Measurements from ENCODE around the gene DUSP16.

Gene DUSP16

GRCh38 chr12:12488823-12489550, 73.7 kb downstream of the DUSP16 start:
- no peaks in the 10 kb centered on the region for H3K27me3 ChIP-seq (ENCODE audit: insufficient read depth, low read depth, severe bottlenecking)
- H3K4me3 ChIP-seq (ENCODE audit: low read depth, low read length): no peak overlapping the region
- DNase-seq: no peak
- no peak for TF ChIP-seq CTCF (IDR thresholded peaks at IDR 0.05; ENCODE audit: low read depth, low read length)
- no peaks in the 10 kb centered on the region for H3K9me3 ChIP-seq (ENCODE audit: severe bottlenecking)
- H3K36me3 ChIP-seq: peaks cover 9% of the 10 kb centered on the region
- no peak overlapping the region for H3K27ac ChIP-seq

DNA sequence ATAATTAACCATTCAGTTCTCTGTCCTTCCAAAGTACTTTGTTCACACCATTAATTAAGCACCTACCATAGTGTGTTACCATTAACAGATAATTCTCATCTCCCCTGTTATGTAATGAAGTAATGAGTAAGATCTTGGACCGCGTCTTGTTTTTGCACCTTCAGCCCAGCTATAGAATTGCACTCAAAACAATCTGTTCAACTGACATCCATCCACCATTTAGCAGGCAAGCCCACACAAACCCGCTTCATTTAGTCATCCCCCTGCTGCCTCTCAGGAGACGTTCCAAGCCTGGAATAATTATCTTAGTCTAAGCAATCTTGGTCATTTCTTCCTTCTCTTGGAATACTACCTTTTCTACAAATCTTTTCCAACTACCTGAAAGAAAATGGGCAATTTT, 74.4 kb downstream of the DUSP16 start:
- no peak overlapping the region for H3K27ac ChIP-seq

DNA sequence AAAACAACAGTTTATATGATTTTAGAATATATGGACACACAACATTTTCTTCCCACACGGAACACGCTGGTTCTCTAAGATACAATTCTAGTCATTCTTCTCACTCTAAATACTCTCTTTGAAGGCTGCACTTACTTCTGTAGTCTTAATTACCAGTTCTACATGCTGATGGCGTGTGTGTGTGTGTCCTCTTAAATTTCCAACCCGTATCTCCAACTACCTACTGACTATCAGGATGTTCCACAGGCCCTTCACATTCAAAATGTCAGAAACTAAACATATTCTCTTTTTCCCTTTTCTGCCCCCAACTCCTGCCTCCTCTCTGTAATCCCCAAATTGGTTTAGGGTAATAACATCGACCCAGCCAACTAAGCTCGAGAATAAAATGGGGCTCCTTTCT, 75.2 kb downstream of the DUSP16 start:
- no peaks in the 10 kb centered on the region for H3K27me3 ChIP-seq (ENCODE audit: insufficient read depth, low read depth, severe bottlenecking)
- no peak for DNase-seq
- peaks cover 9% of the 10 kb centered on the region for H3K36me3 ChIP-seq
- TF ChIP-seq CTCF (IDR thresholded peaks at IDR 0.05; ENCODE audit: low read depth, low read length): no peak
- H3K4me3 ChIP-seq (ENCODE audit: low read depth, low read length): no peak overlapping the region
- no peaks in the 10 kb centered on the region for H3K9me3 ChIP-seq (ENCODE audit: severe bottlenecking)
- no peak overlapping the region for H3K27ac ChIP-seq

More for the DNA sequence above, 74.4 kb downstream of the DUSP16 start:
- TF ChIP-seq CTCF (IDR thresholded peaks at IDR 0.05; ENCODE audit: low read depth, low read length): no peak
- DNase-seq: no peak
- no peaks in the 10 kb centered on the region for H3K9me3 ChIP-seq (ENCODE audit: severe bottlenecking)
- peaks cover 9% of the 10 kb centered on the region for H3K36me3 ChIP-seq
- H3K27me3 ChIP-seq (ENCODE audit: insufficient read depth, low read depth, severe bottlenecking): no peaks in the 10 kb centered on the region
- no peak overlapping the region for H3K4me3 ChIP-seq (ENCODE audit: low read depth, low read length)

DNA sequence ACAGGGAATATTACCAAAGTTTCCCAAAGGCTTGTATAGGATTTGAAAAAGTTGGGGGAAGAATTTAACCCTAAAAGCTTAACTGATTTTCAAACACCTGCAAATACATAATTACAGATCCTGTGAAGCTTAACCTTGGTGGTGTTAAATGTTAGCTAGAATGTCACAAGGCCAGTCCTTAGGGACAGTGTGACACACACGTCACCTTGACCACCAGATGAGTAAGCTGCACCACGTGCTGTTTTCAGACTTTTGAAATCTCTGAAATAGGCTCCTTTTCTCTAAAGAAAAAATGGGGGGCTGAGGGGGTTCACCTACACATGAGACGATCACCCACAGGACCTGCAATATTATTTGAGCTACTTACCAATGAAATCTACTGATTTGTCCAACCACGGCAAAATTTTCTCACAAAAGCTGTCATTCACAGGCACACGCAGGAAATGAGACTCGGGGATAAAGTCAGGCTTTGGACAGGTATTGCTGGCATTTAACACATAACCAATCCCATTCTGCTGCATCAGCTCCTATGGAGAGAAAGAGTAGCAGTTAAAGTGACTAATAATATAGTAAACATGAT, 75.9 kb downstream of the DUSP16 start:
- H3K4me3 ChIP-seq (ENCODE audit: low read depth, low read length): no peak overlapping the region
- H3K27ac ChIP-seq: no peak overlapping the region
- peaks cover 16% of the 10 kb centered on the region for H3K36me3 ChIP-seq
- DNase-seq: no peak
- no peaks in the 10 kb centered on the region for H3K27me3 ChIP-seq (ENCODE audit: insufficient read depth, low read depth, severe bottlenecking)
- no peaks in the 10 kb centered on the region for H3K9me3 ChIP-seq (ENCODE audit: severe bottlenecking)
- no peak for TF ChIP-seq CTCF (IDR thresholded peaks at IDR 0.05; ENCODE audit: low read depth, low read length)

GRCh38 chr12:12483438-12483837, 79.2 kb downstream of the DUSP16 start:
- H3K27ac ChIP-seq: no peak overlapping the region

More at GRCh38 chr12:12483438-12483837, 79.2 kb downstream of the DUSP16 start:
- Histone ChIP-seq H3K4me3 (ENCODE audit: low read depth, low read length) (no peak overlapping the region), H3K9me3 (ENCODE audit: severe bottlenecking) (no peaks in the 10 kb centered on the region), H3K36me3 (peaks cover 17% of the 10 kb centered on the region), H3K27me3 (ENCODE audit: insufficient read depth, low read depth, severe bottlenecking) (no peaks in the 10 kb centered on the region)
- no peak for TF ChIP-seq CTCF (IDR thresholded peaks at IDR 0.05; ENCODE audit: low read depth, low read length)
- no peak for DNase-seq

Data from WERI-Rb-1 (cell line).